22Rv1 (cell line): ENCODE data around the gene KCTD11.

Experiments
- ZFX ChIP-seq: fragments of 450-650 bp; IDR thresholded peaks from 2 replicates; pipeline ENCODE4 v1.6.1; 2017; ENCODE audit warnings: antibody characterized with exemption, borderline replicate concordance
- TF ChIP-seq, protein P1 (sequence below): fragments of 450-650 bp; IDR thresholded peaks from 2 replicates; pipeline ENCODE4 v1.5.1; 2017; ENCODE audit warnings: mild to moderate bottlenecking

DNA sequence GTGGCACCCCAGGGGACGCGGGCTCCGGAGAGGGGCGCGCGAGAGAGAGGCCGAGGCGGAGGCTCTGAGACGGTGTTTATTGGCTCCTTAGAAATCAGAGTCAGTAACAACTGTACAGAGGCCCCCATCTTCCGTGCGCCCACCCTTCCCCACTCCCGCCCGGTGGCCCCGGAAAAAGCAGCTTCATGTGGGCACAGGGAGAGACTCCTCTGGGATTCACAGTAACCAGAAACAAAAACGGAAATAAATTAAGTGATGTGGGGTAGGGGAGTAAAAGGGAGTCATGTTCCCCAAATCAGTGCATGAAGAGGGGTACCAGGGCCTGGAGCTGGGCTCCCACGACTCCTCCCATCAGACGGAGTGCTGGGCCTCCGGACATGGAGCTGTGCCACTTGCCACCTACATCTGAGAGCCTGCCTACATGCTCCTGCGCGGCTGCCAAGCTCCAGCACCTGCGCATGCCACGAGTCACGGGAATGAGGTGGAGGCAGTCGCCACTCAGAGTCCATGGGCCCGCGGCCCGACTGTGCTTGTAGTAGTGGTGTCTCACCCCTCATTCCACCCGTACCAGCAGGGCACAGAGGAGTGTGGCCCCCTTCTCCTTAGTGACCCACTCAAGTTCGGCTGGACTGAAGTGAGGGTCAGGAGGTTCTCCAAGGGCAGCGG lies 36.3 kb upstream of the KCTD11 start:
- TF ChIP-seq ZFX = no peak
- TF ChIP-seq, protein P1, sequence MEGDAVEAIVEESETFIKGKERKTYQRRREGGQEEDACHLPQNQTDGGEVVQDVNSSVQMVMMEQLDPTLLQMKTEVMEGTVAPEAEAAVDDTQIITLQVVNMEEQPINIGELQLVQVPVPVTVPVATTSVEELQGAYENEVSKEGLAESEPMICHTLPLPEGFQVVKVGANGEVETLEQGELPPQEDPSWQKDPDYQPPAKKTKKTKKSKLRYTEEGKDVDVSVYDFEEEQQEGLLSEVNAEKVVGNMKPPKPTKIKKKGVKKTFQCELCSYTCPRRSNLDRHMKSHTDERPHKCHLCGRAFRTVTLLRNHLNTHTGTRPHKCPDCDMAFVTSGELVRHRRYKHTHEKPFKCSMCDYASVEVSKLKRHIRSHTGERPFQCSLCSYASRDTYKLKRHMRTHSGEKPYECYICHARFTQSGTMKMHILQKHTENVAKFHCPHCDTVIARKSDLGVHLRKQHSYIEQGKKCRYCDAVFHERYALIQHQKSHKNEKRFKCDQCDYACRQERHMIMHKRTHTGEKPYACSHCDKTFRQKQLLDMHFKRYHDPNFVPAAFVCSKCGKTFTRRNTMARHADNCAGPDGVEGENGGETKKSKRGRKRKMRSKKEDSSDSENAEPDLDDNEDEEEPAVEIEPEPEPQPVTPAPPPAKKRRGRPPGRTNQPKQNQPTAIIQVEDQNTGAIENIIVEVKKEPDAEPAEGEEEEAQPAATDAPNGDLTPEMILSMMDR = no peak
